ENCODE results near the gene HLA-DQA1.

DNA sequence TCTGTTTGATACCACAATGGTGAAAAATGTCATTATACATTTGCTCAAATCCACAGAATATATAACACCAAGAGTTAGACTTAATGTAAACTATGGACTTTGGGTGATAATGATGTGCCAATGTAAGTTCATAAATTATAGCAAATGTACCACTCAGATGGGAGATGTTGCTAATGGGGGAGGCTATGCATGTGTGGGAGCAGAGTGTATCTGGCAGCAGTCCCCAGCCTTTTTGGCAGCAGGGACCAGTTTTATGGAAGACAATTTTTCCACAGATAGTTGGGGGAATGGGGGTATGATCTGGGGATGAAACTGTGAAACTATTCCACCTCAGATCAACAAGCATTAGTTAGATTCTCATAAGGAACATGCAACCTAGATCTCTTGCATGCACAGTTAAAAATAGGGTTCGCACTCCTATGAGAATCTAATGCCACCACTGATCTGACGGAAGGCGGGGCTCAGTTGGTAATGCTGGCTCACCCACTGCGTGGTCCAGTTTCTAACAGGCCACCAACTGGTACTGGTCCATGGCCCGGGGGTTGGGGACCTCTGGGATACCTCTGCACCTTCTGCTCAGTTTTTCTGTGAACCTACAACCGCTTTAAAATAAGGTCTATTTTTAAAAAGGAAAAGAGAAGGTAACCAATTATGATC is 8.0 kb downstream of the HLA-DQA1 start:
- TF ChIP-seq ZNF274 (IDR thresholded peaks at IDR 0.05; ENCODE audit: low read depth, low read length) (no peak), TCF7L2 (IDR thresholded peaks at IDR 0.05; ENCODE audit: borderline replicate concordance, extremely low read depth, insufficient read depth, insufficient read length) (no peak)
